G401 (cell line): ENCODE results near the gene POU3F1. TPM values are rescaled to one million over a fixed set of nuclear protein-coding genes. Genes with fewer than 3 reads are reported as not detected.

Experiments used
- DNase-seq: peaks from one replicate; pipeline ENCODE4 v3.0.0-alpha.2; 2015; ENCODE audit warnings: low spot score
- in situ Hi-C: cut with HindIII; loops from 2 replicates; pipeline ENCODE4 v1.10.0; 2016; ENCODE audit warnings: low sequenced_read_pairs, mixed read lengths
- total RNA-seq: library from RNA; depleted of rRNA; stranded (reverse); fragments of >200 nt; shearing (Covaris generic); gene quantifications from 2 replicates; pipeline ENCODE4 v1.2.3, GENCODE V29; 2014

POU3F1 gene
- total RNA-seq, 1 experiment from 2014 or later, result not detected

DNA sequence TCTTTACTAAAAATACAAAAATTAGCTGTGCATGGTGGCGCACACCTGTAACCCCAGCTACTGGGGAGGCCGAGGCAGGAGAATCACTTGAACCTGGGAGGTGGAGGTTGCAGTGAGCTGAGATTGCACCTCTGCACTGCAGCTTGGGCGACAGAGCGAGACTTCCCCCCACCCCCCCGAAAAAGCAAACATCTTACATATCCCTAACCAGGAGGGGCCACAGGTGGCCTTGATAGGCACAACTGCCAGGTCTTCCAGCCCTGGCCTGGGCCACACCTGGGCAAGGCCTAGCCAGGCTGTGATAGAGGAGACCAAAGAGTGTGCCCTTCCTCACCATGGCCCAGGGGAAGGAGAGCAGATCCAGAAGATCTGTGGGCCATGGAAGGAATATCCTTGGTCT, 28.6 kb upstream of the POU3F1 start:
- DNase-seq, result no peak
- in situ Hi-C loops, result no loop called here

- in situ Hi-C loops, result no loop called here
- no peak for DNase-seq
Measured at GRCh38 chr1:38074302-38074677, 27.7 kb upstream of the POU3F1 start.

- DNase-seq, result no peak
- in situ Hi-C loops, result no loop called here
Measured at GRCh38 chr1:38073534-38074301, 27.1 kb upstream of the POU3F1 start.

DNA sequence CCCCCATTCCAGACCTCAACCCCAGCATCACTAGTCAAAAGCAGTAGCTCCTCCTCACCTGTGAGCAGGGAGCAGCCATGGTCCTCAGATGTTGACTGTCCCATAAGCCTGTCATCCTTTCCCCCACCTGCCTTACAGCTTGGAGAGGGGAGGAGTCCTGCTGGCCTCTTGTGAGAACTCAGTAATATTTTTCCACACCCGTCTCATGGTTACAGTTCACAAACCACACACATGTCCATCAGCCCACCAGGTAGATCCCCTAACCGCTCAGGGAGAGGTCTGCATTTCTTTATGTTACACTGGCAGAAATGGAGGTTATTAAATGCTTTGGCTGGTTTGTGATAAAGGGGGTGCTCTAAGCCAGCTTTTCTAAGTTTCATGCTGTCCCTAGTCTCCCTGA, 26.3 kb upstream of the POU3F1 start:
- in situ Hi-C loops, result no loop called here
- no peak for DNase-seq

GRCh38 chr1:38071312-38072256, 25.0 kb upstream of the POU3F1 start:
- in situ Hi-C loops, result no loop called here

DNA sequence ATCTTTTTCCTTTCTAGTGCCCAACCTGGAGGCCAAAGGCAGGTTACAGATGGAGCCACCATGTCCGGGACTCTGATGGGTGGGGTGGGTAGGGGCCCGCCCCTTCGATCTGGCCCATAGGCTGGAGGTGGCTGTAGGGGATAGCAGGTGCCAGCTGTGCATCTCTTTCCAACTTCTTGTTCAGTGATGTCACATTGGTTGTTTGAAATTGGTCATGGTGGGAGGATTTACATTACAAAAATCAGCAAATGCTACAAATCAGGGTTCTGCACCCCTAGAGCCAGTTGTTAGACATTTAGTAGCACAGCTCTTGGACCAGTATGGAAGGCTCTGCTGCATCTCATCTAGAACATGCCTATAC, 22.4 kb upstream of the POU3F1 start:
- in situ Hi-C loops, result no loop called here
- no peak for DNase-seq

More at GRCh38 chr1:38071312-38072256, 25.0 kb upstream of the POU3F1 start:
- DNase-seq, result peak; percentile 9

- in situ Hi-C loops, result no loop called here
- no peak for DNase-seq
Measured at GRCh38 chr1:38068220-38068979, 21.8 kb upstream of the POU3F1 start.

DNA sequence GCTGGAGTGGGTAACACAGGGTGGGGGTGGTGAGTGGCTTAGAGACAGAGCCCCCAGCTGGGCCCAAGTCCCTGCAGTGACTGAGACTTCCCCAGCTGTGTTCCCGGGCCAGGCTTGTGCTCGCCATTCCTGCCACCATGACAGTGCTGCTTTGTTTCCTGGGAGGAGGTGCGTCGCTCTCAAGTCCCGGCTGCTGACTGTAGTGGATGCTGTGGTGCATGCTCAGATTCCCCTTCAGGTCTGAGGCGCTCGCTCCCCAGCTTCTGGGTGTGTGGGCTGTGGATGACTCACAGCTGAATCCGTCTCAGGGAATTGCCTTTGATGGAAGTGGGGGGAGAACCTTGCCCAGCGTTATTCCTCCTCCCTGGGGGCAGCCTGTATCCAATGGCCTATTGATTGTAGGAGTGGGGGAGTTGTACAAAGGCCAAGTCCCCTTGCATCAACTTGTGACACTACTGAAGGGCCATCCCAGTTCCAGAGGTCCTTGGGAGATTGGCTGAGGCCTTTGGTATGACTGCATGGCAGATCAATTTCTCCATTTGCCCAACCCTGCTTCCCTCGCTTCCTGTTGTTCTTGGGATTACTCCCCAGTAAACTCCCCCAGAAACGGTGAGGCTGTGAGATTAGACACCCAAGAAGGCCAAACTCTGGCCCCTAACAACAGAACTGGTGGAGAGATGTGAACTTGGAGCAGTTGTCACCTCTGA, 17.8 kb upstream of the POU3F1 start:
- in situ Hi-C loops, result no loop called here
- DNase-seq, result no peak

DNA sequence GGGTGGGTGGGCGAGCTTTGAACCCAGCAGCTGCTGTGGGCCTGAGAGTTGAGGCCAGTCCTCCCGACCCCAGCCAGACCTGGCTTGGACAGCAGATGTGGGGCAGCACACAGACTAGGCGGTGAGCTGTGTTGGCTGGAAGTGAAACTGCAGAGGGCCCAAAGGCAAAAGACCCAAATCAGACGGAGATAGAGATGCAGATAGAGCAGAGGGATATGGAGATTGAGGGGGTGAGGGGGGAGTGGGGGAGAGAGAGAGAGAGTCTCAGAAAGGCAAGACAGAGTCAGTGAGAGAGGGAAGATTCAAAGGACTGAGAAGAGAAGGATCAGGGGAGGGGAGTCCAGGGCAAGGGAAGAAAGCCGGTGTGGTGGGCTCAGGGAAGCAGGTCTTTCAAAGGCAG, 17.0 kb upstream of the POU3F1 start:
- in situ Hi-C loops, result no loop called here
- DNase-seq, result no peak

- in situ Hi-C loops, result no loop called here
- no peak for DNase-seq
Measured at GRCh38 chr1:38062361-38063288, 16.0 kb upstream of the POU3F1 start.

GRCh38 chr1:38061883-38062328, 15.3 kb upstream of the POU3F1 start:
- in situ Hi-C loops, result no loop called here
- DNase-seq, result no peak

- in situ Hi-C loops, result no loop called here
Measured at GRCh38 chr1:38061290-38061689, 14.7 kb upstream of the POU3F1 start.

GRCh38 chr1:38060498-38060897, 13.9 kb upstream of the POU3F1 start:
- in situ Hi-C loops, result no loop called here

More at GRCh38 chr1:38061290-38061689, 14.7 kb upstream of the POU3F1 start:
- no peak for DNase-seq

GRCh38 chr1:38059635-38060250, 13.2 kb upstream of the POU3F1 start:
- in situ Hi-C loops, result no loop called here
- DNase-seq, result no peak

More at GRCh38 chr1:38060498-38060897, 13.9 kb upstream of the POU3F1 start:
- DNase-seq, result no peak

DNA sequence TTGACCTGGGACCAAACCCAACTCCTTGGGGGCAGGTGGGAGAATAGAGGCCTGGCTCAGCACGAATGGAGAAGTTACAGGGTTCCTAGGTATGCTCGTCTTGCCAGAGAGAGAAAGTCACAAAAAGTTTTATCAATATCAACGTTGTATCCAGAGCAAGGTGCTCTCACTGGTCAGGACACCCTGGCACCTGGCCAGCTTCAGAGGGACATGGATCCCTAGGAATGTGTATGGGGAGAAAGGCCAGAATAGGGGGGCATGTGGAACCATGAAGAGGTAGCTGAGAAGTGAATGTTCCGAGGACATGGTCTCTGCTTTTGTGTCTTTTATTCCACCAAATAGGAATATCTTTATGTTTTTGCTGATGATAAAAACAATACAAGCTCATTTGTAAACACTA, 9.4 kb upstream of the POU3F1 start:
- no peak for DNase-seq
- in situ Hi-C loops, result no loop called here

- in situ Hi-C loops, result no loop called here
Measured at GRCh38 chr1:38055398-38055797, 8.8 kb upstream of the POU3F1 start.

GRCh38 chr1:38053416-38054091, 7.0 kb upstream of the POU3F1 start:
- no peak for DNase-seq
- in situ Hi-C loops, result no loop called here

More at GRCh38 chr1:38055398-38055797, 8.8 kb upstream of the POU3F1 start:
- no peak for DNase-seq
